Medulla oblongata (tissue), 1 donor: ENCODE results near the gene DOC2B.
"Not testable (repeated sequence)": the region's sequence is repeated elsewhere in the genome, so short reads cannot be mapped to it uniquely, and the experiment has no call there.

Experiments
- DNase-seq: peaks from one replicate; pipeline ENCODE4 v3.0.0-alpha.2; 2015; ENCODE audit errors: extremely low spot score

The DOC2B gene

GRCh38 chr17:213286-214105 is 32.0 kb upstream of the DOC2B start:
- no peak for DNase-seq

- no peak for DNase-seq
Measured at GRCh38 chr17:210402-210801, 29.0 kb upstream of the DOC2B start.

DNA sequence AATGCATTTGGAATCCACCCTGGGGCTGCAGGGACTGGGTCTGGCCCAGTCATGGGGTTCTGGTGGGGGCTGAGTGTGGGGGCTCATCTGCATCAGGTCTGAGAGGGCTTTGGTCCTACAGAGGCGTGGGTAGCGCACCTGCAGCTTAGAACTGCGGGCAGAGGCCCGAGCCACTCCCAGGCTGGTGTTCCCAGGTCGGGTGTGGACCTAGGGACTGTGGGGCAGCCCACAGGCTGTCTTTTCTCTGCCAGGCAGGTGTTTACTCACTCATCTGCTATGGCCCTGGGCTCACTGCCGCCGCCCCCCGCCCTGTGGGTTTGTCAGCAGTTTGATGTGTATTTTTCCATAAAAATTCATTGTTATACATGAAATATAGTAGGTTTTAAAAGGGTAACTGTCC is 27.0 kb upstream of the DOC2B start:
- DNase-seq: no peak

DNA sequence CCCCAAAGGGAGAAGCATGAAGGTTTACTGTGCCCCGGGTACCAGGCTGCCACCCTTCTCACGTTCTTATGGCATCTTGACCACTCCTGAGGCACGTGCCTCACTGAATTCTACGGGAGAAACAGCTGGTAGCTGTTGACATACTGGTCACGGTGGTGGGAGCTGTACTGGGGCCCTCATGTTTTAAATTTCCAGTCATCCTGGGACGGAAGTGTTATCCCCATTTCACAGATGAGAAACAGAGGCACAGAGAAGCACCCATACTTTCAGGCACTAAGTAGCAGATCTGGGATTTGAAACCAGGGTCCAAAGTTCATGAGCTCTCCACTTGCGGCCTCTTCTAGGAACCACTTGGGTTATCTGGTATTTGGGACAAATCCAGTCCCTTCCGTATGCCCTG is 26.3 kb upstream of the DOC2B start:
- DNase-seq: no peak

GRCh38 chr17:206941-207560 is 25.6 kb upstream of the DOC2B start:
- DNase-seq: no peak

DNA sequence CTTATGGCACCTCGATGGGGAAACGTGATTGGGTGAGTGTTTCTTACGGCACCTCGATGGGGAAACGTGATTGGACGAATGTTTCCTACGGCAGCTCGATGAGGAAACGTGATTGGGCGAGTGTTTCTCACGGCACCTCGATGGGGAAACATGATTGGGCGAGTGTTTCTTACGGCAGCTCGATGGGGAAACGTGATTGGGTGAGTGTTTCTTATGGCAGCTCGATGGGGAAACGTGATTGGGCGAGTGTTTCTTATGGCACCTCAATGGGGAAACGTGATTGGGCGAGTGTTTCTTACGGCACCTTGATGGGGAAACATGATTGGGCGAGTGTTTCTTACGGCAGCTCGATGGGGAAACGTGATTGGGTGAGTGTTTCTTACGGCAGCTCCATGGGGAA is 25.0 kb upstream of the DOC2B start:
- not testable (repeated sequence) for DNase-seq

- no peak for DNase-seq
Measured at GRCh38 chr17:205817-206216, 24.4 kb upstream of the DOC2B start.

GRCh38 chr17:205148-205669 is 23.8 kb upstream of the DOC2B start:
- no peak for DNase-seq

DNA sequence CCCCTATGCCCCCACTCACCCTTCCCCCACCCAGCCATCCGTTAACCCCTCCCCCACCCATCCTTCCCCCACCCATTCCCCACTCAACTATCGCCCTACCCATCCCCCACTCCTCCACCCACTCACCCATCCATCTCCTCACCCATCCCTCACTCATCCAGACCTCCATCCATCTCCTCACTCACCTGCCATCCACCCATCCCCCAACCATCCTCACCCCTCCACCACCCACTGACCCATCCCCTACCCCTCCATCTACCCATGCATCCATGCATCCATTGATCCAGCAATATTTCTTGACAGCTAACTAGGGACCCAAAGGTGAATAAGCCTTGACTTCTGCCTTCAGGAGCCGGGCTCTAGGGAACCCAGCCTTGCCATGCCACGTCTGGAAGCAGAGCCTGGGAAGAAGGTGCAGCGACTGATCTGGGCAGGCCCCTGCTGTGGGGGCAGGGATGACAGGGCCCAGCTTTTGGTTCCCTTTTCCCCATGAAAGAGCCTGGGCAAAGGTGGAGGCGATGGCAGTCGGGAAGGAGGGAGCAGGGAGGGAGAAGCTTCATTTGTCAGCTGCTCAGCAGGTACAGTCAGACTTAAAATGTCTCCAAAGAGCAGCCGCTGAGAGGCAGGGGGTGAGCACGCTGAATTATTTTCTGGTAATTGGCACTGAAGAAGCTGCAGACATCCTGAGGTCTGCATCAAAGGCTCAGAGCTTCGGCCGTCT is 23.1 kb upstream of the DOC2B start:
- DNase-seq: no peak

GRCh38 chr17:202501-202951 is 21.1 kb upstream of the DOC2B start:
- no peak for DNase-seq

GRCh38 chr17:201736-202135 is 20.3 kb upstream of the DOC2B start:
- not testable (repeated sequence) for DNase-seq

DNA sequence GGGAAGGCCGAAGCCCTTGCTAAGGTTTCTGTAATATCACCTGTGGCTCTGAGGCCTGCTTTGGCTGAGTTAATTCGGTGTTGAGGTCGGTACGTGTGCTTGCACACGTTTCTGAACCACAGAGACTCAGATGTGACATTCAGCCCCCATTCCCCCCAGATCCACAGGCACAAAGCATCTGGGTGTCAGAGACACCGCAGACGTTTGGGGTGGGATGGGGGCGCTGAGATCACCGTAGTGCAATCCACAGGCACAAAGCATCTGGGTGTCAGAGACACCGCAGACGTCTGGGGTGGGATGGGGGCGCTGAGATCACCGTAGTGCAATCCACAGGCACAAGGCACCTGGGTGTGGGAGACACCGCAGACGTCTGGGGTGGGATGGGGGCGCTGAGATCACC is 19.8 kb upstream of the DOC2B start:
- not testable (repeated sequence) for DNase-seq

GRCh38 chr17:200586-200985 is 19.1 kb upstream of the DOC2B start:
- DNase-seq: no peak

- DNase-seq: no peak
Measured at GRCh38 chr17:199806-200545, 18.5 kb upstream of the DOC2B start.

DNA sequence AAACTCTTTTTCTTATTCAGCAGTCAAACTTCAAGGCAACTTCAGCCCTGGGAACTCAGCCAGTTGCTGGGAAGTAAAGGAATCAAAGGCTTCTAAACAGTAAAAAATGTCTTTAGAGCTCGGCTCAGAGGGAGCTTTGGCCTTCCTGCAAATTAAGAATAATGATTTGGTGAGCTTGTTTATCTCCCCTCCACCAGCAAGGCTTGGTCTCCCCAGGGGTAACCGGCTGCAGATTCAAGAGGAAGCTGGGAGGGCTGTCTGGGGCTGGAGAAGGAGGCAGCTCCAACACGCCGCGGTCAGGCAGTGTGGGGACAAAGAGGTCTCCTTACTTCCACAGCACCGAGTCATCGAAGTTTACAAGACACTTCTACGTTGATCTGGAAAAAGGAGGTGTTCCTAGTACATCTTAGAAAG is 17.7 kb upstream of the DOC2B start:
- DNase-seq: peak; percentile 58

- not testable (repeated sequence) for DNase-seq
Measured at GRCh38 chr17:198225-198624, 16.8 kb upstream of the DOC2B start.

DNA sequence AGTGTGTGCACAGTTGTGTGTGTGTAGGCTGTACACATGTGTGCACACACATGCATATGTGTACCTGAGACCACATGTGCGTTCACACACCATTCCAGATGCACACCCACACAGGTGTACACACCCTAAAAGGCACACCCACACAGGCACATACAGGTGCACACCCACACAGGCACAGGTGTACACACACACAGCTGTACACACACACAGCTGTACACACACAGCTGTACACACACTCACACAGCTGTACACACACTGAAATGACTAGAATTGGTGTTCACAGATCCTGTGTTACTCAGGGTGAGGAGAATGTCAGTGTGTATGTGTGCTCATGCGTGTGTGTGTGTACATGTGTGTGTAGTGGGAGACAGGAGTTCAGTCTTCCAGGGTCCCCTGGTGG is 15.9 kb upstream of the DOC2B start:
- DNase-seq: no peak

GRCh38 chr17:194828-195602 is 13.6 kb upstream of the DOC2B start:
- no peak for DNase-seq

DNA sequence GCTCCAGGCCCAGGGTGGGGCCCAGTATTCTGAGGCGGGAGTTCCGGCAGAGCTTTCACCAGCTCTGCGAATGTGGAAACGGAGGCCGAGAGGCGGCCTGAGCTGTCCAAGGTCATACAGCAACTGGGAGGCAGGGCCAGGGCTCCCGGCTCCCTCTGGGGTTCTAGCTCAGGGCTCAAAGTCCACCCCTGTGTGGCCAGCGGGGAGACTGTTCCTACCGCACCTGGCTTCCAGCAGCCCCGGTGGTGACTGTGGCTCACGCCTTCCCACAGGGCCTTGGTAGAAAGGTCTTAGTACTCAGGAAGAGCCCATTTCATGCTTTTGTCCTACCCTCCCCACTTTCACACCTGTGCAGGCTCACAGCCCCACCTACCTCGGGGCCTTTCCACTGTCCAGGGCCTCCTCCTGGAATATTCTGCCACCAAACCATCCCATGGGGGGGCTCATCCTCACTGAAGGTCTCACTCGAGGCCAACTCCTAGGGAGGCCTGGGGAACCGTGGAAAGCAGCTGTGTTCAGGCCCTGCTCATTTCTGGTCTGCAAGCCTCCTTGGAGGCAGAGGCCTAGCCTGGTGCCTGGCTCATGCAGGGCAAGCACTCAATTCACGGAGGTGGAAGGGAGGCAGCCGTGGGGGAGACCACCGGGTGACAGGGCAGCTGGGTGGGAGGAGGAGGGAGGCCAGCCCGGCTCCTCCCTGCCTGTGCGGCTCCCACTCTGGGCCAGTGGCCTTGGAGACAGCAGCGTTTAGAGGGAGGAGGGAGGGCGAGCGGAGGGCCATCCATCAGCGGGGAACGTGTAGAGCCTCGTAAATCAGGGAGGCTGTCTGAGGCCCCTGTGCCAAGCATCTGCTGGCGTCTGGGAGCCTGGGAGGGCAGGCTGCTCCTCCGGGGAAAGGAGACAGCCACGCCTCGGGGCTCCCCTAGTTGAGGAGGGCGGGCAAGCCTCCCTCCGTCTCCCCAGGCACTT is 12.7 kb upstream of the DOC2B start:
- DNase-seq: peak; percentile 40

DNA sequence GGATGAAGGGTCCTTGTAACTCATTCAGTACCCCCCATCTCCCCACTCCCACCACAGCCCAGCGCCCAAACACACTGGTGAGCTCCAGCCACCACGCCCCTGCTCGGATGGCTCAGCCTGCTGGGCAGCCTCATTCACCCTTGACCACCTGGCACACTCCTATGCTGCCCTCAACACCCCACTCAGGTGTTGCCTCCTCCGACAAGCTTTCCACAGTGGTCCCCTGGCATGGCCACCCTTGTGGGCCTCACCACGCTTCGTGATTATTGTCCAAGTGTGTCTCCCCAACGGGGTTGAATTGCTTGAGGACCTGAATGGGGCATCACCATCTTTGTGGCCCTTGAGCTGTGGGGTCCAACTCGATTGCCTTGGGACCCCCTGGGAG is 12.0 kb upstream of the DOC2B start:
- DNase-seq: no peak
